Measurements from ENCODE around the gene TMEM154.

GRCh38 chr4:152724494-152724893 lies 44.7 kb upstream of the TMEM154 start:
- no peak for TF ChIP-seq CTCF (optimal IDR thresholded peaks at IDR 0.05 in 1 of 3, IDR thresholded peaks at IDR 0.05 in 1 of 3, conservative IDR thresholded peaks at IDR 0.05 in 1 of 3; ENCODE audit: extremely low read depth in 1 of 3, insufficient read depth in 2 of 3, low read length in 3 of 3)
- TF ChIP-seq EZH2 (IDR thresholded peaks at IDR 0.05; ENCODE audit: low read length), result no peak
